B cell (primary cell): ENCODE measurements around the gene KIF26B. TPM values are rescaled to one million over a fixed set of nuclear protein-coding genes. Genes with fewer than 3 reads are reported as not detected.

Experiments
- ATAC-seq: fragments of 200-7000 bp; cut with Tn5 transposase; one replicate; pipeline ENCODE4 v1.10.0; 2021; ENCODE audit warnings: low read depth, mild to moderate bottlenecking, moderate number of reproducible peaks, moderate library complexity
- CTCF ChIA-PET: fragments of 350-600 bp; sonication (Branson Sonifier 250); formaldehyde crosslinking; loops from one replicate; lab custom pipeline; 2021; ENCODE audit warnings: antibody characterized with exemption, inconsistent platforms; lab: Charles Lee
- POLR2A ChIA-PET: fragments of 350-600 bp; sonication (Branson Sonifier 250); formaldehyde crosslinking; loops from one replicate; lab custom pipeline; 2021; ENCODE audit warnings: antibody characterized with exemption; lab: Charles Lee
- DNase-seq: peaks from one replicate; pipeline ENCODE4 v3.0.0; 2013
- H2AFZ ChIP-seq: 2 replicates; pipeline ENCODE4 v1.6.1; 2012; ENCODE audit warnings: mild to moderate bottlenecking, low read depth, low read length; ENCODE audit not compliant: insufficient read depth, poor library complexity, severe bottlenecking
- H3K27ac ChIP-seq, 2 donors: 1 replicate in 1 of 2; 2 replicates in 1 of 2; pipeline ENCODE4 v1.5.1; 2012 to 2013; ENCODE audit warnings: low read length in 2 of 2, mild to moderate bottlenecking in 2 of 2, moderate library complexity in 1 of 2
- H3K27me3 ChIP-seq, 4 experiments: fragments of 200-600 bp in 1 of 4; sonication (generic) in 1 of 4; replicated peaks in 1 of 4; 1 replicate in 2 of 4; 2 replicates in 2 of 4; pipeline versions ENCODE4 v1.6.1 to v1.7.0; 2013 to 2016; ENCODE audit warnings: low read length in 3 of 4, mild to moderate bottlenecking in 2 of 4, mixed read lengths in 1 of 4, moderate library complexity in 1 of 4; ENCODE audit not compliant: insufficient read depth in 4 of 4, control insufficient read depth in 3 of 4; ENCODE audit errors: control extremely low read depth in 1 of 4
- H3K36me3 ChIP-seq, 2 experiments: replicated peaks in 1 of 2; 1 replicate in 1 of 2; 2 replicates in 1 of 2; pipeline versions ENCODE4 v1.6.1 to v1.7.1; 2013; ENCODE audit warnings: low read length in 1 of 2; ENCODE audit not compliant: insufficient read depth in 2 of 2, control insufficient read depth in 1 of 2; ENCODE audit errors: control extremely low read depth in 1 of 2, extremely low read depth in 1 of 2
- H3K4me1 ChIP-seq, 2 donors: fragments of 200-600 bp in 1 of 2; sonication (generic) in 1 of 2; 1 replicate in 1 of 2; 2 replicates in 1 of 2; pipeline versions ENCODE4 v1.5.1 to v1.6.1; 2013 to 2017; ENCODE audit warnings: low read length in 2 of 2; ENCODE audit not compliant: control insufficient read depth in 2 of 2, insufficient read depth in 2 of 2
- H3K4me2 ChIP-seq: replicated peaks from 2 replicates; pipeline ENCODE3; 2012; ENCODE audit warnings: mild to moderate bottlenecking, low read depth, low read length; ENCODE audit not compliant: poor library complexity, severe bottlenecking
- H3K4me3 ChIP-seq, 5 experiments: fragments of 200-600 bp in 1 of 5; sonication (generic) in 1 of 5; 1 replicate in 3 of 5; 2 replicates in 2 of 5; pipeline versions ENCODE4 v1.5.1 to v1.7.0; 2011 to 2016; ENCODE audit warnings: low read length in 4 of 5, mild to moderate bottlenecking in 4 of 5, low read depth in 2 of 5, control low read depth in 1 of 5, moderate library complexity in 1 of 5; ENCODE audit not compliant: insufficient read depth in 1 of 5; ENCODE audit errors: control extremely low read depth in 1 of 5, extremely low read depth in 1 of 5
- H3K79me2 ChIP-seq: fragments of 200-600 bp; sonication (generic); one replicate; pipeline ENCODE4 v1.6.0; 2016; ENCODE audit warnings: low read length; ENCODE audit not compliant: control insufficient read depth, insufficient read depth
- H3K9ac ChIP-seq: fragments of 200-600 bp; sonication (generic); 2 replicates; pipeline ENCODE4 v1.6.1; 2017; ENCODE audit warnings: mild to moderate bottlenecking, low read length, moderate library complexity
- H3K9me3 ChIP-seq, 3 donors: one replicate each; pipeline versions ENCODE4 v1.6.1 to v1.7.1; 2013; ENCODE audit warnings: low read length in 2 of 3; ENCODE audit not compliant: control insufficient read depth in 2 of 3, insufficient read depth in 1 of 3; ENCODE audit errors: control extremely low read depth in 1 of 3
- H4K20me1 ChIP-seq: 2 replicates; pipeline ENCODE4 v1.6.0; 2012; ENCODE audit warnings: mild to moderate bottlenecking, low read length; ENCODE audit not compliant: insufficient read depth, control insufficient read depth, poor library complexity, severe bottlenecking
- H3K27ac Mint-ChIP-seq: one replicate; pipeline ENCODE4 v1.8.0; 2021; ENCODE audit warnings: mixed read lengths
- H3K27me3 Mint-ChIP-seq: one replicate; pipeline ENCODE4 v1.8.0; 2021; ENCODE audit warnings: mixed read lengths
- H3K4me1 Mint-ChIP-seq: one replicate; pipeline ENCODE4 v1.8.0; 2021; ENCODE audit warnings: mixed read lengths
- H3K4me3 Mint-ChIP-seq: one replicate; pipeline ENCODE4 v1.8.0; 2021; ENCODE audit warnings: mixed read lengths
- H3K9me3 Mint-ChIP-seq: one replicate; pipeline ENCODE4 v1.8.0; 2022; ENCODE audit warnings: mixed read lengths; ENCODE audit not compliant: insufficient read depth
- CTCF ChIP-seq: fragments of 200-600 bp; IDR thresholded peaks from one replicate; pipeline ENCODE4 v1.8.0; 2022; ENCODE audit warnings: antibody characterized with exemption, mild to moderate bottlenecking
- EZH2 ChIP-seq: IDR thresholded peaks from 2 replicates; pipeline ENCODE4 v1.6.1; 2012; ENCODE audit warnings: borderline replicate concordance, low read depth, mild to moderate bottlenecking, moderate library complexity, low read length; ENCODE audit not compliant: insufficient read depth, poor library complexity, severe bottlenecking
- WGBS: methylation state at CpG from one replicate; pipeline ENCODE4 v1.1.5; 2013; ENCODE audit warnings: missing lambda C conversion rate; ENCODE audit not compliant: insufficient coverage; 5-methylcytosine and 5-hydroxymethylcytosine counted together
- intact Hi-C: fragments of 100-400 bp; cut with micrococcal nuclease; formaldehyde crosslinking; loops from one replicate; pipeline ENCODE4 v1.10.0; 2022
- polyA plus RNA-seq: library from polyadenylated mRNA; depleted of rRNA; stranded (reverse); fragments of >200 nt; gene quantifications from 2 replicates; pipeline ENCODE4 v1.2.3, GENCODE V29; 2012
- total RNA-seq, 2 donors: library from RNA; stranded (reverse); fragments of 120-200 nt in 1 of 2; gene quantifications; 1 replicate in 1 of 2; 2 replicates in 1 of 2; pipeline versions ENCODE4 v1.2.3 to v1.2.4, GENCODE V29; 2013 to 2022

Gene KIF26B
- total and polyA plus RNA-seq, 2 donors (not counting 1 experiment from before 2014, with no cell fraction given), result 0.62 TPM; not detected in 1

- peaks cover 3% of the 10 kb centered on the region for H3K27me3 Mint-ChIP-seq
- no peak overlapping the region for H3K4me3 Mint-ChIP-seq
- no peak overlapping the region for H3K4me2 ChIP-seq
- DNase-seq (no peak), ATAC-seq (no peak)
- no peaks in the 10 kb centered on the region for H3K36me3 ChIP-seq
- intact Hi-C loops, result no loop called here
- H3K27me3 ChIP-seq, result no peaks in the 10 kb centered on the region
- peaks cover 0 to 6% (median 0%) of the 10 kb centered on the region in 3 donors for H3K9me3 ChIP-seq
- no peaks in the 10 kb centered on the region for H3K9me3 Mint-ChIP-seq
- H3K9ac ChIP-seq, result no peak overlapping the region
- no peak overlapping the region for H3K27ac ChIP-seq
- ChIA-PET POLR2A (no interaction called here), CTCF (no interaction called here)
- no peaks in the 10 kb centered on the region for H3K79me2 ChIP-seq
- H2AFZ ChIP-seq, result no peak overlapping the region
- H4K20me1 ChIP-seq, result no peaks in the 10 kb centered on the region
- no peak for TF ChIP-seq CTCF
- TF ChIP-seq EZH2, result no peak
- H3K4me3 ChIP-seq, result no peak overlapping the region
- WGBS, result 97% methylated on average over 12 of the region's 12 CpGs
- H3K4me1 ChIP-seq, result no peaks in the 10 kb centered on the region
- H3K27ac Mint-ChIP-seq, result no peak overlapping the region
- no peaks in the 10 kb centered on the region for H3K4me1 Mint-ChIP-seq
Observed at GRCh38 chr1:245283001-245283400, 128.2 kb downstream of the KIF26B start.

- H3K4me3 ChIP-seq, result no peak overlapping the region
- DNase-seq, result no peak
- Mint-ChIP-seq H3K27me3 (peaks cover 4% of the 10 kb centered on the region), H3K4me3 (no peak overlapping the region), H3K27ac (no peak overlapping the region), H3K9me3 (no peaks in the 10 kb centered on the region), H3K4me1 (no peaks in the 10 kb centered on the region)
- H3K27ac ChIP-seq, result no peak overlapping the region
- intact Hi-C loops, result no loop called here
- no peaks in the 10 kb centered on the region for H3K27me3 ChIP-seq
- no peak overlapping the region for H3K4me2 ChIP-seq
- ATAC-seq, result no peak
- CTCF ChIA-PET, result no interaction called here
- no peak overlapping the region for H2AFZ ChIP-seq
- TF ChIP-seq EZH2 (no peak), CTCF (no peak)
- 93% methylated on average over 3 of the region's 4 CpGs for WGBS
- no peak overlapping the region for H3K9ac ChIP-seq
- H3K4me1 ChIP-seq, result no peaks in the 10 kb centered on the region
- peaks cover 0 to 6% (median 0%) of the 10 kb centered on the region in 3 donors for H3K9me3 ChIP-seq
- H4K20me1 ChIP-seq, result no peaks in the 10 kb centered on the region
- POLR2A ChIA-PET, result no interaction called here
- H3K36me3 ChIP-seq, result no peaks in the 10 kb centered on the region
- no peaks in the 10 kb centered on the region for H3K79me2 ChIP-seq
Observed at GRCh38 chr1:245285168-245285567, 130.4 kb downstream of the KIF26B start.
